Activated naive CD8-positive, alpha-beta T cell (primary cell): ENCODE results near the gene ZNF433.
"Not testable (repeated sequence)": the region's sequence is repeated elsewhere in the genome, so short reads cannot be mapped to it uniquely, and the experiment has no call there.

Experiments
- H3K27ac Mint-ChIP-seq: one replicate; pipeline ENCODE4 v1.8.0; 2021; ENCODE audit warnings: mixed read lengths
- H3K27me3 Mint-ChIP-seq: one replicate; pipeline ENCODE4 v1.8.0; 2021; ENCODE audit warnings: mixed read lengths
- H3K36me3 Mint-ChIP-seq: one replicate; pipeline ENCODE4 v1.8.0; 2021; ENCODE audit warnings: mixed read lengths
- H3K4me1 Mint-ChIP-seq: one replicate; pipeline ENCODE4 v1.8.0; 2021; ENCODE audit warnings: low read depth, mixed read lengths
- H3K4me3 Mint-ChIP-seq: one replicate; pipeline ENCODE4 v1.8.0; 2021; ENCODE audit warnings: mild to moderate bottlenecking, mixed read lengths
- H3K9me3 Mint-ChIP-seq: one replicate; pipeline ENCODE4 v1.8.0; 2021; ENCODE audit warnings: low read depth, mixed read lengths

ZNF433 gene

GRCh38 chr19:12035220-12036172 lies at the start of gene ZNF433:
TSS of gene ZNF433 (minus strand) at chr19:12035679. CDS start at chr19:12035539, 140 bp downstream.
- Mint-ChIP-seq H3K4me1 (peaks cover 16% of the 10 kb centered on the region), H3K27ac (peak within 1 kb of the TSS; percentile 41), H3K9me3 (no peaks in the 10 kb centered on the region), H3K36me3 (no peaks in the 10 kb centered on the region), H3K27me3 (no peaks in the 10 kb centered on the region), H3K4me3 (peak within 1 kb of the TSS; percentile 91)

- H3K4me1 Mint-ChIP-seq, H3K9me3 Mint-ChIP-seq, H3K27me3 Mint-ChIP-seq, H3K4me3 Mint-ChIP-seq, H3K27ac Mint-ChIP-seq: not testable (repeated sequence)
- peaks cover 12% of the 10 kb centered on the region for H3K36me3 Mint-ChIP-seq
Observed at GRCh38 chr19:12083336-12083735, 47.9 kb upstream of the ZNF433 start.

GRCh38 chr19:12077375-12077774 lies 41.9 kb upstream of the ZNF433 start:
- H3K27me3 Mint-ChIP-seq, result no peaks in the 10 kb centered on the region
- peaks cover 27% of the 10 kb centered on the region for H3K9me3 Mint-ChIP-seq
- H3K4me1 Mint-ChIP-seq, result no peaks in the 10 kb centered on the region
- peaks cover 45% of the 10 kb centered on the region for H3K36me3 Mint-ChIP-seq
- H3K27ac Mint-ChIP-seq, result no peak overlapping the region
- H3K4me3 Mint-ChIP-seq, result no peak overlapping the region

- H3K27ac Mint-ChIP-seq, H3K4me3 Mint-ChIP-seq, H3K4me1 Mint-ChIP-seq, H3K27me3 Mint-ChIP-seq: not testable (repeated sequence)
- Mint-ChIP-seq H3K36me3 (peaks cover 44% of the 10 kb centered on the region), H3K9me3 (peaks cover 28% of the 10 kb centered on the region)
Observed at GRCh38 chr19:12076331-12076730, 40.9 kb upstream of the ZNF433 start.

- no peak overlapping the region for H3K27ac Mint-ChIP-seq
- H3K36me3 Mint-ChIP-seq, result peaks cover 47% of the 10 kb centered on the region
- H3K27me3 Mint-ChIP-seq, result no peaks in the 10 kb centered on the region
- no peak overlapping the region for H3K4me3 Mint-ChIP-seq
- H3K9me3 Mint-ChIP-seq, result peaks cover 31% of the 10 kb centered on the region
- no peaks in the 10 kb centered on the region for H3K4me1 Mint-ChIP-seq
Observed at GRCh38 chr19:12075538-12076139, 40.2 kb upstream of the ZNF433 start.

- Mint-ChIP-seq H3K4me3 (peak within 1 kb of the TSS; percentile 85), H3K9me3 (no peaks in the 10 kb centered on the region), H3K4me1 (peaks cover 8% of the 10 kb centered on the region), H3K27ac (peak within 1 kb of the TSS; percentile 70), H3K36me3 (peaks cover 7% of the 10 kb centered on the region), H3K27me3 (no peaks in the 10 kb centered on the region)
Observed at GRCh38 chr19:12064590-12065538, 29.4 kb upstream of the ZNF433 start, which contains the start of gene ZNF844. TSS of gene ZNF844 (plus strand) at chr19:12064731. CDS start at chr19:12064874, 143 bp downstream.

GRCh38 chr19:12055784-12056183 lies 20.3 kb upstream of the ZNF433 start:
- H3K27ac Mint-ChIP-seq, result no peak overlapping the region
- H3K9me3 Mint-ChIP-seq, result no peaks in the 10 kb centered on the region
- H3K4me1 Mint-ChIP-seq, result peaks cover 16% of the 10 kb centered on the region
- no peak overlapping the region for H3K4me3 Mint-ChIP-seq
- no peaks in the 10 kb centered on the region for H3K36me3 Mint-ChIP-seq
- H3K27me3 Mint-ChIP-seq, result peaks cover 5% of the 10 kb centered on the region

- Mint-ChIP-seq H3K36me3 (no peaks in the 10 kb centered on the region), H3K27ac (peak within 1 kb of the TSS; percentile 37), H3K27me3 (peaks cover 5% of the 10 kb centered on the region), H3K4me1 (peaks cover 12% of the 10 kb centered on the region), H3K9me3 (no peaks in the 10 kb centered on the region), H3K4me3 (peak within 1 kb of the TSS; percentile 88)
Observed at GRCh38 chr19:12052497-12053169, 17.2 kb upstream of the ZNF433 start, which contains the start of gene ZNF878. TSS of gene ZNF878 (minus strand) at chr19:12052961. CDS start at chr19:12052801, 160 bp downstream.

GRCh38 chr19:12052091-12052496 lies 16.6 kb upstream of the ZNF433 start:
- H3K9me3 Mint-ChIP-seq, result no peaks in the 10 kb centered on the region
- H3K4me1 Mint-ChIP-seq, result peaks cover 12% of the 10 kb centered on the region
- no peaks in the 10 kb centered on the region for H3K36me3 Mint-ChIP-seq
- peak overlapping the region; percentile 88 for H3K4me3 Mint-ChIP-seq
- H3K27ac Mint-ChIP-seq, result peak overlapping the region; percentile 37
- peaks cover 5% of the 10 kb centered on the region for H3K27me3 Mint-ChIP-seq

- Mint-ChIP-seq H3K27ac (no peak overlapping the region), H3K27me3 (peaks cover 2% of the 10 kb centered on the region), H3K9me3 (peaks cover 13% of the 10 kb centered on the region), H3K36me3 (peaks cover 23% of the 10 kb centered on the region), H3K4me1 (peaks cover 7% of the 10 kb centered on the region), H3K4me3 (no peak overlapping the region)
Observed at GRCh38 chr19:12047868-12048267, 12.4 kb upstream of the ZNF433 start.

GRCh38 chr19:12043752-12044422 lies 8.4 kb upstream of the ZNF433 start:
- no peak overlapping the region for H3K4me3 Mint-ChIP-seq
- H3K27me3 Mint-ChIP-seq, result no peaks in the 10 kb centered on the region
- H3K4me1 Mint-ChIP-seq, result no peaks in the 10 kb centered on the region
- H3K9me3 Mint-ChIP-seq, result peaks cover 13% of the 10 kb centered on the region
- peaks cover 29% of the 10 kb centered on the region for H3K36me3 Mint-ChIP-seq
- no peak overlapping the region for H3K27ac Mint-ChIP-seq

GRCh38 chr19:12042893-12043292 lies 7.4 kb upstream of the ZNF433 start:
- no peaks in the 10 kb centered on the region for H3K27me3 Mint-ChIP-seq
- H3K4me3 Mint-ChIP-seq, result no peak overlapping the region
- peaks cover 29% of the 10 kb centered on the region for H3K36me3 Mint-ChIP-seq
- no peaks in the 10 kb centered on the region for H3K4me1 Mint-ChIP-seq
- peaks cover 13% of the 10 kb centered on the region for H3K9me3 Mint-ChIP-seq
- no peak overlapping the region for H3K27ac Mint-ChIP-seq

GRCh38 chr19:12034620-12035019 lies 859 bp downstream of the ZNF433 start:
- Mint-ChIP-seq H3K27me3 (no peaks in the 10 kb centered on the region), H3K9me3 (no peaks in the 10 kb centered on the region), H3K36me3 (no peaks in the 10 kb centered on the region), H3K4me1 (peaks cover 16% of the 10 kb centered on the region), H3K27ac (no peak overlapping the region), H3K4me3 (peak overlapping the region; percentile 64)
